ENCODE results near the gene AVPR1A.

The AVPR1A gene

GRCh38 chr12:63155375-63155774 lies 4.4 kb upstream of the AVPR1A start:
- DNase-seq (ENCODE audit: low read depth) = no peak
- TF ChIP-seq, protein P1, sequence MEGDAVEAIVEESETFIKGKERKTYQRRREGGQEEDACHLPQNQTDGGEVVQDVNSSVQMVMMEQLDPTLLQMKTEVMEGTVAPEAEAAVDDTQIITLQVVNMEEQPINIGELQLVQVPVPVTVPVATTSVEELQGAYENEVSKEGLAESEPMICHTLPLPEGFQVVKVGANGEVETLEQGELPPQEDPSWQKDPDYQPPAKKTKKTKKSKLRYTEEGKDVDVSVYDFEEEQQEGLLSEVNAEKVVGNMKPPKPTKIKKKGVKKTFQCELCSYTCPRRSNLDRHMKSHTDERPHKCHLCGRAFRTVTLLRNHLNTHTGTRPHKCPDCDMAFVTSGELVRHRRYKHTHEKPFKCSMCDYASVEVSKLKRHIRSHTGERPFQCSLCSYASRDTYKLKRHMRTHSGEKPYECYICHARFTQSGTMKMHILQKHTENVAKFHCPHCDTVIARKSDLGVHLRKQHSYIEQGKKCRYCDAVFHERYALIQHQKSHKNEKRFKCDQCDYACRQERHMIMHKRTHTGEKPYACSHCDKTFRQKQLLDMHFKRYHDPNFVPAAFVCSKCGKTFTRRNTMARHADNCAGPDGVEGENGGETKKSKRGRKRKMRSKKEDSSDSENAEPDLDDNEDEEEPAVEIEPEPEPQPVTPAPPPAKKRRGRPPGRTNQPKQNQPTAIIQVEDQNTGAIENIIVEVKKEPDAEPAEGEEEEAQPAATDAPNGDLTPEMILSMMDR (conservative IDR thresholded peaks at IDR 0.05; ENCODE audit: low read depth, low read length) = no peak
- no peak overlapping the region for H3K4me3 ChIP-seq (ENCODE audit: low read depth, low read length)

DNA sequence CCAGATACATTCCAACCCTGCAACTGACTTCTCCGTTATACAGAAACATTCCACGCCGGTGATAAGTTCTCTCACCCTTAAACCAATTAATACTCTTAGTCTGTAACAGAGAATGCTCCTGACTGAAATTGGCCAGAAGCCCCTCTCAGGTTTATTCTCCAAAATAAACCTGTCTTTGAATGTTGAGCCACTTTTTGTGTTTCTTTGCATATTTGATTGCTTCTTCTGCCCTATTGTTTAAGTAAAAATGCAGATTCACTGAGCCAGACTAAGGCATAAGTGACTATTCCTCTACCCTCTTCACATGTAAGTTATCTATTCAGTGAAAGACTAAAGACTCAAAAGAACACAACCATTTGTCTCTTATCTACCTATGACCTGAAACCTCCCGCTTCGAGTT lies 3.6 kb upstream of the AVPR1A start:
- no peak overlapping the region for H3K4me3 ChIP-seq (ENCODE audit: low read depth, low read length)
- no peak for DNase-seq (ENCODE audit: low read depth)
- TF ChIP-seq, protein P1 (conservative IDR thresholded peaks at IDR 0.05; ENCODE audit: low read depth, low read length) = no peak

GRCh38 chr12:63152321-63152700 lies 1.3 kb upstream of the AVPR1A start:
- no peak overlapping the region for H3K4me3 ChIP-seq (ENCODE audit: low read depth, low read length)
- DNase-seq (ENCODE audit: low read depth) = no peak
- TF ChIP-seq, protein P1 (conservative IDR thresholded peaks at IDR 0.05; ENCODE audit: low read depth, low read length) = no peak

DNA sequence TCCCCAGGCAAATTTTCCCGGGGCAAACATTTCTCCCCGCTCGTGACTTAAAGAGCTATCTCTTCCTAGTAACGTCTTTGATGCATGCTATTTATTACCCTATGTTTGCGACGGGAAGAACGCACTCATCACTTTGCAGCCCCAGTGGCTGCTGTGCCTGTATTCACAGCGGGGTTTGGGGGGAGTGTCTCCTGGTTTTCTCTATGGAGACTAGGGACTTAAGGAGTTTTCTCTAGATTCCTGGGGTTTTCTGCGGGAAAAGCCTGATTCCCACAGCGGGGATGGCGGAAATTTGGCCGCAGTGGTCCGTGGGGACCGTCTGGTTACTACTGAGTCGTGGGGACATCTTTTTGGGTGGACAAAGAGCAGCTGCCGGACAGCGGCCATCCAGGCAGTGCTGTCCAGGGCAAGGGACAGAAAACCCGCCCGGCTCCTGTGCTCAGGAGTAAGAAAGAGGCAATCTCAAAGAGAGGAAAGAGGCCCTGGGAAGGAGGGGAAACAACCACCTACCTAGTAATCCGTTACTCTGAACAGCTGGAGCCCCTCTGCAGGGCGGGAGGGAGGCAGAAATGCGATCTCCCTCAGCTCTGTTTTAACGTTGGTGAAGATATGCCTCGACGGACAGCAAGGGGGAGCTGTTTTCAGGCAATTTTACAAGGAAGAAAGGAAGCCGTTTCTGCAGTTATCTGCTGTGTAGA lies 771 bp upstream of the AVPR1A start:
- peak; percentile 75 for DNase-seq (ENCODE audit: low read depth)
- H3K4me3 ChIP-seq (ENCODE audit: low read depth, low read length) = no peak overlapping the region
- TF ChIP-seq, protein P1 (conservative IDR thresholded peaks at IDR 0.05; ENCODE audit: low read depth, low read length) = peak; percentile 92

DNA sequence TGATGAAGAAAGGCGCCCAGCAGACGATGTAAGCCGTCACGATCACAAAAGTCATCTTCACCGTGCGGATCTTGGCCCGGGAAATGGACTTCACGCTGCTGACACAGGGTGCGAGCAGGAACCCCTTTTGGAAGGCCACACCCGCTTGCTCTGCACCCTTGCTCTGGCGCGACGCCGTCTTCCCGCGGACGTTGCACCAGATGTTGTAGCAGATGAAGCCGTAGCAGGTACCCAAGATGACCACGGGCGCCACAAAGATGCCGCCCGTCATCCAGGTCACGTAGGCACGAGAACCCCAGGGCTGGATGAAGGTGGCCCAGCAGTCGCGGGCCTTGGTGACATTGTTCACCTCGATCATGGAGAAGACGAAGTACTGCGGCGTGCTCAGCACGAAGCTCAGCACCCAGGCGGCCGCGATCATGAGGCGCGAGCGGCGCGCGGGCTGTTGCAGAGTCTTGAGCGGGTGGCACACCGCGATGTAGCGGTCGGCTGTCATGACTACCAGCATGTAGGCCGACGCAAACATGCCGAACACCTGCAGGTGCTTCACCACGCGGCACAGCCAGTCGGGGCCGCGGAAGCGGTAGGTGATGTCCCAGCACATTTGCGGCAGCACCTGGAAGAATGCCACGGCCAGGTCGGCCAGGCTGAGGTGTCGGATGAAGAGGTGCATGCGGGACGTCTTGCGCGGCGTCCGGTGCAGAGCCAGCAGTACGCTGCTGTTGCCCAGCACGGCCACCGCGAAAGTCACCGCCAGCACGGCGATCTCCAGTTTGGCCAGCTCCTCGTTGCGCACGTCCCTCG lies 890 bp downstream of the AVPR1A start:
- TF ChIP-seq, protein P1 (conservative IDR thresholded peaks at IDR 0.05; ENCODE audit: low read depth, low read length) = no peak
- no peak overlapping the region for H3K4me3 ChIP-seq (ENCODE audit: low read depth, low read length)
- peak; percentile 1 for DNase-seq (ENCODE audit: low read depth)

GRCh38 chr12:63144556-63144955 lies 6.4 kb downstream of the AVPR1A start:
- no peak overlapping the region for H3K4me3 ChIP-seq (ENCODE audit: low read depth, low read length)
- TF ChIP-seq, protein P1 (conservative IDR thresholded peaks at IDR 0.05; ENCODE audit: low read depth, low read length) = no peak
- DNase-seq (ENCODE audit: low read depth) = no peak
